ACHN (cell line): ENCODE results near the gene FBLN2.

Source experiments
- DNase-seq: peaks from one replicate; pipeline ENCODE4 v3.0.0-alpha.2; 2015
- in situ Hi-C: cut with HindIII; loops from 2 replicates; pipeline ENCODE4 v1.10.0; 2017; ENCODE audit warnings: low sequenced_read_pairs, low pct_ligation_motif_present, low pct_unique_long_range_greater_than_20kb

FBLN2 gene

DNA sequence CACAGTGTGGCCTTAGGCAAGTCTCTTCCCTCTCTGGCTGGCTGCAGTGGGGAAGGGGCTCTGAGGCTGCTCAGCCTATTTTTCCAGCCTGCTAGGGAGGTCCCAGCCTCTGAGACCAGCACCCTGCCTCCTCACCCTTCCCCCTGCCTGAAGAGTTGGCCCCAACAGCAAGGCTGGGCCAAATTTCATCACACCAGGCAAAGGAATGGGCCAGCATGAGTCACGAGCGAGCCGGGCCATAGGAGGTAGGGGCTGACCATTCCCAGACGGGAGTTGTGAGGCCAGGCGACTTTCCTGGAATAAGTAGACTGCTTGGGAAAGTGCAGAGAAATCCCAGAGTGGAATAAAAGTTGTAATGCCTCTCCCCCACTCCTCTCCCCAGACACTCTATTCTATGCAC, 5.7 kb upstream of the FBLN2 start:
- no peak for DNase-seq
- in situ Hi-C loops, result no loop called here

DNA sequence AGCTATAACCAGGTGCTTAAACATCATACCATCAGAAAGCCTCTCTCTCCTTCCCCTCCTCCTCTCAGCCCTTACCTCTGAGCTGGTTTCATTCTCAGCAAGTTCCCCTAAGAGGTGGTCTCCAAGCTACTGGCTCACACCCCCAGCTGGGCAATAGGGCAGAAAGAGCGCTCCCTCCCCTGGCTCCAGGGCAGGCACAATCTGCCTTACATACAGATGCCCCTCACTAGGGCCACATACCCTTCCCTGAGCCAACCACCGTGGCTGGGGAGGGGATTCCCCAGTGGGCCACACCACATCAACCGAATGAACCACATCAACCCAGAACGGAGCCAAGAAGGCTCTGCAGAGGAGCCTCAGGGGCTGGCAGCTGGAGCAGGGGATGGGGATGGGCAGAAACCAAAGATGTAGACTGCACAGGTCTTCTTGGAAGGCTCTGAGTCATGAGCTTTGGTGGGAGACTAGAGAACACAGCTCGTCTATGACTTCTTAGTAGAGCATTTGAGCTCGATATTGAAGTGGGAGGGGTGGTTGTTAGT, 4.6 kb upstream of the FBLN2 start:
- DNase-seq, result no peak
- in situ Hi-C loops, result no loop called here

DNA sequence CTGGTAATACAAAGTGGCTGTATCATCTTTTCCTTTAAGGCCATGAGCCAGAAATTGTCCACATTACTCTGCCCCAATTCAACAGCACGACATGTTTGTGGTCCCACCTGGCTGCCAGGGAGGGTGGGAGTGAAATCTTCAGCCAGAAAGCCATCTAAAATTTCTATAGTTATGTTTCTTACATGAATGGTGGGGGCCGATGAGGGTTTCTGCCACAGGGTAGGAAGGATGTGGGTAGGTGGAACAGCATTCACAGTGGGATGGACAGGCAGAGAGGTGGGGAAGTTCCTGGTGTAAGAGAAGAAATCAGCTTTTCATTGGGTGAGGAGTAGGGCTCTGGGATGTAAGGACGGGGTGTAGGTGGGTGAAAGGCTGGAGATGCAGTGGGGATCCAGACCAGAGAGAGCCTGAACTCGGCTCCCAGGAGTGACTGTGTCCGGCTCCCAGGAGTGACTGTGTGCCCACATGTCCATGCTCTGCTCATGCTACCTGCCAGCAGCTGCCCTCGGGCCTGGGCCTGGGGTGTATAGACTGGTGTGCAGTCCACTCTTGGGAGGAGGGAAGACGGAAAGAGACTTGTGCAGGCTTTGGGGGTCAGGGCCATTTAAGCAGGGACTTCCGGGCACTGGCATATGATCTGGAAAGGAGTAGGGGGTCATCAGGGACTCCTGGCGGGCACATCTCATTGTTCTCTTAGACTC, 3.8 kb upstream of the FBLN2 start:
- in situ Hi-C loops, result no loop called here
- no peak for DNase-seq

DNA sequence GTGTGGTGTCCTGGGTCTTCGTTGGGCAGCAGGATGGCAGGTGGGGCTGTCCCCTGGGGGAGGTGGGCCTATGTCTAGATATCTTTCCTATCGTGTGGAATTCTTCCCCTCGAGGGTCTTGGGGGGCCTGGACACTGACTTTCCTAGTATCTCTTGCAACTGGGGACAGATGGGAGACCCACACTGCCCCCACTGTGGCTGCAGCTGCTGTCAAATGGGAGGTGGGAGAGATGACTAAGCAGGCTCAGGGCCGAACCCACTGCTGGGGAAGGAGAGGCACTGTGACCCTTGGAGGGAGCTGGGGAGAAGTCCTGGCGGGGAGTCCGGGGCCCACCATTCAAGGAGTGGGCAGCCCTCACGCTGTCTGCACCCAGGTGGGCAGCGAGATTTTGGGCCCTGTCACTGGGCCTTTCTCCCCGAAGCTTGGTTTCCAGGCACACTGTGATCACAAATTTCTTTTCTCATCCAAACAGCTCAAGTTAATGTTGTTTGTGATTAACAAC, 2.9 kb upstream of the FBLN2 start:
- in situ Hi-C loops, result no loop called here
- DNase-seq, result no peak

DNA sequence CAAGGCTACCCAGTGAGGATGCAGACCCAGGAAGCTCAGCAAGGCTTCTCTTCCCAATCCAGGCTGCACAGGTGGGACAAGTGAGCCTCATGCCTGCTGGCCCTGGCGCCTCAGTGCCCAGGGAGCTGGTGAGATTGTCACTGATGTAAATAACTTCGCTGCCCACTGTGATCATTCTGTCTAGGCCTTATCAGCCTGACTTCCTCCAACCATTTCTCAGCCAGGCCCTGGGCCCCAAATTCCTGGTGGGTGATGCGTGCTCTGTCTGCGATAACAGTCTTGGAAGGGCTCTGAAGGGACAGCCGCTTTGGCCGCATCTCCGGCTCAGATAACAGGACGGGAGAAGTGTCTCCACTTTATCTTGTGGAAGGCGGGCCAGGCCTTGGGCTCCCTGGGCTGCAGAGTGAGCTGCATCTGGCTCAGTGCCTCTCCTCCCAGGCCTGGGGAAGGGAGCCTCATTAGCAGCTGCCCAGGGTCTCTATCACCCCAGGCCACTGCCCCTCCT, 2.2 kb upstream of the FBLN2 start:
- in situ Hi-C loops, result no loop called here
- no peak for DNase-seq

DNA sequence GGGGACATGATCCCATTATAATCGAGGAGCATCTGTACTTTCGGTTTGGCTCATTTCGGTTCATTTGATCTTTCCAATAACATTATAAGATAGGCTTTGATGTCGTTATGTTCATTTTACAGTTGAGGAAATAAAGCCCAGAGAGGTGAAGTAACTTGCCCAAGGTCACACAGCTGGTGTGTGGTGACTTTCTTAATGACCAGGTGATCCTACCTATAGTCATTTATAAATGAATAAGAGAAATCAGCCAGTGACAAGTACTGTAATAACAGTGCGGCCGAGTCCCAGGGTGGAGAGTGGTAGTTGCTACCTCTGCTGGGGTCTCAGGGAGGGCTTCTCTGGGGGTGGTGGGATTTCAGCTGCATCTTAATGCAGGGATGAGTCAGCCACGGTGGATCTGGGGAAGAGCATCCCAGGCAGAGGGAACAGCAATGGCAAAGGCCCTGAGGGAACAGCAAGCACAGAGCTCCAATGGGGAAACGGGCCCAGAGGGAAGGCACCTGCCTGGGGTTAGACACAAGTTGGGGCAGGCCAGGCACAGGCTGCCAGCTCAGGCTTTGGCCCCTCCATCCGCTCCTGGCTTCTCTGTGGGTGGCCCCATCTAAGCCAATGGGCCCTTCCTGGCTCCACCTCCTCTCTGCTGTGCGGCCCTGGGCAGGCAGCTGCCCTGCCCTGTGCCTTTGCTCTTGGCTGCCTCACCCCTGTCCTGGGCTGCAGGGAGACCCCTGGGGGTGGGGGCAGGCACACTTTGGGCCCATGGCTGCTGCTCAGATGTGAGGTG, 1.1 kb upstream of the FBLN2 start:
- DNase-seq, result no peak
- in situ Hi-C loops, result no loop called here

DNA sequence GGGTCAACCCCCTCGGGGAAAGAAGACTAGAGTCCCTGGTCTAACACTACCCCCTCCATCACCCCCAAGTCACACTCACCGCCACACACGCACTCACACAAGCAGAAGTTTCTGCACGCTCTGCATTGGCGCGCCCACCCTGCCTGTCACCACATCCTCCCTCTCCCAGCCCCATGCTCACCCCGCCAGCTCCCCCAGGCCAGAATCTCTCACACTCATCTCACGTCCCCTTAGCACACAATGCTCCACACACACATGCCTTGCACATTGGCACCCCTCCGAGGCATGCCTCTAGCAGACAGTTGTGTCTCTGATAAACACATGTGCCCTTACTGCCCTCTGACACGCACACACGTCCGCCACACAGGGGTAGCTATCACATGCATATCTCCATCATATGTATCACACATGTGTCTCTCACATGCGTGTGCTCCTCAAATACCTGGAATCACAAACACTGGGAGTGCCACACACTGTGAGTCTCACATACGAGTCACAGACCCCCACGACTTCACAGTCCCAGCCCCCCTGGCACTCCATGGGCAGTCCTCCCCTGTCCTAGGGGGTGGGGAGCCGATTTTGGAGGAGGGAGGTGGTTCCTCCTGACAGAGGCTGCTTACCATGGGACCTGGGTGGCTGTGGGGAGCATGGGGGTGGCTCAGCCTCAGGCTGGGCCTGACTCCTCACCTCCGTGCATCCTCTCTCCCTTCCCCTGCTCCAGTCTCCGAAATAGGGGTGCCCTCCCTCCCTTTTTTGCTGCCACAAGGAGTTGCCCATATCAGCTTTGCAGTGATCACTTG, 898 bp downstream of the FBLN2 start:
- DNase-seq, result no peak
- in situ Hi-C loops, result no loop called here

DNA sequence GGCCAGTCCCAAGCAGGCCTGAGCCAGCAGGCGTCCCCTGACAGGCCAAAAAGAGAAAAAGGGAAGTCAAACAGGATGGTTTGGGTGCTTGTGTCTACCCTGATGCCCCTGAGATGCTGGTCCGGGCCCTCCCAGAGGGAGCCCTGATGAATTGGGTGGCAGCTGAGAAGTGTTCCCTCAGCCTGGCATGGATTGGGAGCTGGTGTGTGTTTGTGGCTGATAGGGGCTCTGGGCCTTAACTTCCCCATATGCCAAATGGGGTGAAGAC, 1.4 kb downstream of the FBLN2 start:
- in situ Hi-C loops, result no loop called here
- DNase-seq, result no peak

DNA sequence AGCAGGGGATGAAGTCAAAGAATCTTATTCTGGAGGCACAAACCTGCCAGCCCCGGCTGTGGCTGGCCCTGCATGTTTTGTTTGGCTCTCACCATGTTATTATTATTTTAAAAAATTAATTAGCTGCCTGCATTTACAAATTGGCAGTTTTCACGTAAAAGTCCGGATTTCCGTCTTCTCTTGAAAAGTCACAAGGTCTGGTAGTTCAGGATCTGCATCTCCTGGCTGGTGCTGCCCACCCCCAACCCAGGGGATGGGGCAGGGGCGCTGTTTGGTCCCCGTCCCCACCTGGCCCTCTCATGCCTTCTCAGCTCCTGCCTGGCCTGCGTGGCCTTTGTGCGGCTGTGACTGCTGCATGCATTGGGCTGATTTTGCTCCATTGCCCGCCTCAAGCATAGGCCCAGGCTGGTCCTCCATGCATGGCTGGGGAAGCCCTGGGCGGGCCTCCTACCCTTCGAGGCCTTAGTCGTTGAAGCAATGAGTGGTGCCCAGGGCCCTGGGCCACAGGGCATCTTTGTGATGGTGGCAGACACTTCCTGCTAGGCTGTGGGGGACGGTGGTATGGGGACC, 2.0 kb downstream of the FBLN2 start:
- no peak for DNase-seq
- in situ Hi-C loops, result no loop called here

DNA sequence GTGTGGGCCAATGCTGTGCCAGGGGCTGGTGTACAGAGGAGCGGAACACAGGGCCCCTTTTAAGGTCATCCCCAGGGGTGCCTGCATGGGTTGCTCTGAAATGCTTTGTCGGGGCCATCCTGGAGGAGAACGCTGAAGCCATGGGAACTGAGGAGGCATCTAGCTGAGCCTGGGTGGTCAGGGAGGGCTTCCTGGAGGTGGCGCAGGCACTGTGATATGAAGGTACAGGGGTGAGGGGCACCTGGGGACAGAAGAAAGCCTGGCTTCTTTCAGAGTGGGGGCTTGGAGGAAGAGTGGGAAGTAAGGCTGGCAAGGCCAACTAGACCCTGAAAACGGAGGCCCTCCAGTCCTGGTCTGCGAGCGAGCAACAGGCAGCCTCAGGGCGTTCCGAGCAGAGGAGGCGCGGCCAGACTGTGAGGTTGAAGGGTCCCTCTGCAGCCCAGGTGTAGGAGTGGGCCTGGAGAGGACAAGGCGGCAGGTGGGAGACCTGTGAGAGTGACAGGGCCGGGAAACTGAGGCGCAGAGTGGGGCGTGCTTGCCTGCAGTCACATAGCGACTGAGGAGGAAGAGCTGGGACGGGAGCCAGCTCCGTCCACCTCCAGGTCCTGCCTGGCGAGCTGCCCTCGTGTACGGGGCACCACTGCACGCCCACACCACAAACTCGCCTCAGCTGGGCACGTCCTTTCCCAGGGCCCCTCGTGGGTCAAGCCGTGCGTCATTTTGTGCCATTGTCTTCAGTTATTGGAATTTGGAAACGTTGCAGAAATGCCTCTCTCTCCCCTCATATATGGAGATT, 4.1 kb downstream of the FBLN2 start:
- DNase-seq, result no peak
- in situ Hi-C loops, result no loop called here

DNA sequence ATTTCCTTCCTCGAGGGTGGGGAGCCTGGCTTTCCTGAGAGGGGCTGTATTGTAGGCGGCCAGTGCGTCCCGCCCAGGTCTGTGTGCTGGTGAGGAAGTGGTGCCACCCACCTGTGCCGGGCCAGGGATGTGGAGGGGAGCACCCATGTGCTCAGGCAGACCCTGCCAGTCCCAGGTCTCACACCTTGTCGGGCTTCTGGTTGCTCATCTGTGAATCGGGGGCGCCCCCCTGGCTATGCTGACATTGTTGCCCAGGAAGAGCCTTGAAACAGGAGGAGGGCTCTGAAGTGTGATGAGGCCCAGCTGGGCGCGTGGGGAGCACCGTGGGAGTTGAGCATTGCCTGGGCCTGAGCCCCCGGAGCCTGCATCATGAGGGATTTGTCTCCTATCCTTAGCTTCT, 4.8 kb downstream of the FBLN2 start:
- in situ Hi-C loops, result no loop called here
- DNase-seq, result no peak

DNA sequence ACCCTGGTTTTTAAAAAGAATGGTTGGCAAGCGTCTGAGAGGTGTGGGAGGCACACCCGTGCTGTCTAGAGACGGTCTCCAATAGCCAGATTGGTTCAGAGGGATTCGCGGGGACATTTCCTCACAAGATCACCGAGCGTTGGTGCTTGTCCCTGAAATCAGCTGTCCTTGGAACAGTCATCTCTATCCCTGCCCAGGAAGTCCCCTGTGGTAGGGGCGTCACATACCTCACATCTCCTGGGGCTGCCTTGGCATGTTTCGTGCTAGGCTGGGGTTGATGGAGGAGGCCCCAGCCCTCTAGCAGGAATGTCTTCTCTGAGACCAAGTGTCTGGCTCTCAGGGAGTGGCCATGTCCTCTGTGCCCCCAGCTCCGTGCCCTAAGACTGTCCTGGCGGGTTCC, 6.8 kb downstream of the FBLN2 start:
- in situ Hi-C loops, result no loop called here
- DNase-seq, result no peak

DNA sequence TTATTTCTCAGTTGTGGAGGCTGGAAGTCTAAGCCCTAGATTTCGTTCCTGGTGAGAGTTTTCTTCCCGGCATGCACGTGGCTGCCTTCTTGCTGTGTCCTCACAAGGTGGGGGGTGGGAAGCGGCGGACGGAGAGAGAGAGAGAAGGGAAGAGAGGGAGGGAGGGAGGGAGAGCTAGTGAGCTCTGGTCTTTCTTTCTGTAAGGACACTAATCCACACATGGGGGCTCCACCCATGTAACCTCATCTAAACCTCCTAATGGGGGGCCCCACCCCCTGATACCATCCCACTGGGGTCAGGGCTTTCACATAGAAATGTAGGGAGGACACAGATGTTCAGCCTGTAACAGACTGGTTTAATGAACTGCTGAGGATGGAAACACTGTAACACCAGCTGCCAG, 7.3 kb downstream of the FBLN2 start:
- DNase-seq, result no peak
- in situ Hi-C loops, result no loop called here

DNA sequence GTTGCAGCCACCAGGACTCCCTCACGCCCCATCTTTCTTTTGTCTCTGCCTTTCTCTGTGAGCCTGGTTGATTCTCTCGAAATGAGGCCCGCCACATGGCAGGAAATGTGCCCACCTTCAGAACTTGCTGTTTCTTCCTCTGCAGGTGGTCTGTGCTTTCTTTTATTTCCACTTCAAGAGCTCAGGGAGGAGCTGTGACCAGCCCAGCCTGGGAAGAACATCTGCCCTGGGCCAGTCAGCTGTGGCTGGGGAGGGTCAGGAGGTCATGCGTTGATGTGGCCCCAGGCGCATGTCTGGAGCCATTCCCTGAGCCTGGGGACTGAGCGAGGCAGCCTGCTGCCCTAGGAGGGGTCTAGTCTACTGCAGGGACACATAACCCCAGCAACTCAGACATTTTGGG, 8.0 kb downstream of the FBLN2 start:
- in situ Hi-C loops, result no loop called here
- no peak for DNase-seq

DNA sequence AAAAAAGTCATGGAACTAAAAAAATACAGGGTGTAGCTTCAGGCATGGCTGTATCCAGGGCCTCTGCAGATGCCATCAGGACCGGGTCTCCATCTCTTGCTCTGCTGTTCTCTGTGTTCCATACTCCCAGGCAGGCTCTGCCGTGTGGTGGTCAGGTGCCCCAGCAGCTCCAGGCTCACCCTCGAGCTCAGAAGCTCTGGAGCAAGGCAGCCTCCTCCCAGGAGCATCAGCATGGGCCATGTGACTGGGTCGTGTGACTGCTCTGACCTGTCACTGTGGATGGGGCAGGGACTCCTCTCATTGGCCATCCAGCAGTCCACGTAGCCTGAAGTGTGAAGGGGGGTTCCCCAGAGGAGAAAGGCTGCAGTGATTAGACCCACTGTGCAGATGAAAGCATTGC, 8.5 kb downstream of the FBLN2 start:
- in situ Hi-C loops, result no loop called here
- DNase-seq, result no peak

DNA sequence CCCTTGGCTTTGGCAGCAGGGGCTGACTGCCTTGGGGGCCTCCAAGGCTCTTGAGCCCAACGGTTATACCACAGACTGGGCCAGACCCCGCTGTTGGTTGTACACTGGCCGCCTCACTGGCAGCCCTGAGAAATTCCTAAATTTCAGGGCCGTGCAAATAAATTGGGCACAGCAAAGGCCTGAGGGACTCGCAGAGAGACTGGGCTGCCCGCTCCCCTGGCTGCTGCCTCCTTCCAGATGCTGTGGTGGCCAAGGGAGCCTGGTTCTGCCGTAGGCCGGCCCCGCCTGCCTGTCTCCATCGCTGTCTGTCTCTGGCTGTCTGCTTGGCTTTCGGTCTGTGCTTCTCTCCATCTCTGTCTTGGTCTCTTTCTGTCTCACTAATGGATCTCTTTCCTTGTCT, 9.0 kb downstream of the FBLN2 start:
- DNase-seq, result no peak
- in situ Hi-C loops, result no loop called here

DNA sequence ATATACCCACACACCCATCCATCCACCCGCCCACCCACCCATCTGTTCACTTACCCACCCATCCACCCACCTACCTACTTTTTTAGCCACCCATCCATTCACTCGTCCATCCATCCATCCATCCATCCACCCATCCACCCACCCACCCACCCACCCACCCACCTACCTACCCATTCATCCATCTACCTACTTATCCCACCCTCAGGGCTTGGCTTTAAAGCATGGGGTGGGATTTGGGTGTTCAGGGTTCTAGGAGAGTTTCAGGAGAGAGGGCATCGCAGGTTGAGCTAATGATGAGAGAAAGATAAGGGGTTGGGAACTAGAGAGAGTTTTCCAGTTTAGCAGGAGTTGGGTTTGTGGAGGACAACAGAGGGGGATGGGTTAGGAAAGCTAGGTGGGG, 9.7 kb downstream of the FBLN2 start:
- no peak for DNase-seq
- in situ Hi-C loops, result no loop called here
